NCI-H345 treated with DMSO at 0.1 percent for 48 hours (cell line): ENCODE results near the gene EPHA1.
A peak's percentile ranks its signal among the peaks of the same experiment; 100 is the strongest.

Experiments
- DNase-seq: peaks from one replicate; lab custom pipeline; 2025; ENCODE audit not compliant: unreplicated experiment; lab: John Stamatoyannopoulos, UW

Gene EPHA1

GRCh38 chr7:143408686-143409561 is at the start of gene EPHA1:
Gene EPHA1, minus strand, starts transcription at chr7:143408856. Its CDS starts 51 bp downstream, at chr7:143408805.
- peak; percentile 51 for DNase-seq

GRCh38 chr7:143458263-143458662 is 49.6 kb upstream of the EPHA1 start:
- DNase-seq: no peak

GRCh38 chr7:143456992-143457793 is 48.5 kb upstream of the EPHA1 start:
- no peak for DNase-seq

- no peak for DNase-seq
These were observed 47.3 kb upstream of the EPHA1 start for GRCh38 chr7:143455942-143456341.

GRCh38 chr7:143455491-143455890 is 46.8 kb upstream of the EPHA1 start:
- no peak for DNase-seq

- no peak for DNase-seq
These were observed 45.5 kb upstream of the EPHA1 start for GRCh38 chr7:143454091-143454680.

GRCh38 chr7:143452495-143452894 is 43.8 kb upstream of the EPHA1 start:
- DNase-seq: no peak

GRCh38 chr7:143451746-143452145 is 43.1 kb upstream of the EPHA1 start:
- DNase-seq: no peak

- DNase-seq: no peak
These were observed 42.5 kb upstream of the EPHA1 start for GRCh38 chr7:143451122-143451521.

- no peak for DNase-seq
These were observed 41.1 kb upstream of the EPHA1 start for GRCh38 chr7:143449793-143450192.

GRCh38 chr7:143448429-143448828 is 39.8 kb upstream of the EPHA1 start:
- DNase-seq: no peak

GRCh38 chr7:143447466-143447865 is 38.8 kb upstream of the EPHA1 start:
- DNase-seq: no peak

- DNase-seq: no peak
These were observed 36.1 kb upstream of the EPHA1 start for GRCh38 chr7:143444785-143445184.

- no peak for DNase-seq
These were observed 35.6 kb upstream of the EPHA1 start for GRCh38 chr7:143444063-143444782.

- no peak for DNase-seq
These were observed 34.5 kb upstream of the EPHA1 start, which contains the start of gene TAS2R60 for GRCh38 chr7:143443153-143443552. Gene TAS2R60, plus strand, starts transcription at chr7:143443453. Its CDS starts 0 bp downstream, at chr7:143443453.

- DNase-seq: no peak
These were observed 31.2 kb upstream of the EPHA1 start for GRCh38 chr7:143439866-143440265.

- DNase-seq: no peak
These were observed 28.9 kb upstream of the EPHA1 start for GRCh38 chr7:143437578-143437977.

- DNase-seq: no peak
These were observed 27.8 kb upstream of the EPHA1 start for GRCh38 chr7:143436325-143436946.

GRCh38 chr7:143435266-143435665 is 26.6 kb upstream of the EPHA1 start:
- no peak for DNase-seq

- DNase-seq: no peak
These were observed 26.0 kb upstream of the EPHA1 start for GRCh38 chr7:143434660-143435059.
